Caki2 (cell line): ENCODE data around the gene SMNDC1. TPM values are rescaled to one million over a fixed set of nuclear protein-coding genes. Genes with fewer than 3 reads are reported as not detected.
A peak's percentile ranks its signal among the peaks of the same experiment; 100 is the strongest.
"Not testable (repeated sequence)": the region's sequence is repeated elsewhere in the genome, so short reads cannot be mapped to it uniquely, and the experiment has no call there.

Experiments used
- DNase-seq: peaks from one replicate; pipeline ENCODE4 v3.0.0-alpha.2; 2015; ENCODE audit warnings: low read depth
- in situ Hi-C: cut with HindIII; loops from 2 replicates; pipeline ENCODE4 v1.10.0; 2016; ENCODE audit warnings: low sequenced_read_pairs, low pct_unique_long_range_greater_than_20kb, mixed read lengths
- total RNA-seq: library from RNA; depleted of rRNA; stranded (reverse); fragments of >200 nt; shearing (Covaris generic); gene quantifications from 2 replicates; pipeline ENCODE4 v1.2.3, GENCODE V29; 2014; ENCODE audit warnings: low replicate concordance

The SMNDC1 gene
- total RNA-seq, 1 experiment from 2014 or later = 7.5 TPM

DNA sequence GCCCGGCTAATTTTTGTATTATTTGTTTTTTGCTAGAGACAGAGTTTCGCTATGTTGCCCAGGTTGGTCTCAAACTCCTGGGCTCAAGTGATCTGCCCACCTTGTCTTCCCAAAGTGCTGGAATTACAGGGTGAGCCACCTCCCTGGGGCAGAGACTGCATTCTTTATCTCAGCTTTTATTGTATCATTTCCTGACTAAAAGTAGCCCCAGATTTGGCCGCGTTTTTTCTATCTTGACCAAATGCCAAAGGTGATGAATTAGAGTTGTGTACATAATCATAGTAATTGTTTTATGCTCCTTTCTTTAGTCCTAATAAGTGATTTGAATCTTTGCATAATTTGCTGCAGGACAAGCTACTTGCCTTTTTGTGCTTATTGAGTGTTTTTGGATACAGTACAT is 3.1 kb upstream of the SMNDC1 start:
- in situ Hi-C loops = no loop called here
- no peak for DNase-seq

DNA sequence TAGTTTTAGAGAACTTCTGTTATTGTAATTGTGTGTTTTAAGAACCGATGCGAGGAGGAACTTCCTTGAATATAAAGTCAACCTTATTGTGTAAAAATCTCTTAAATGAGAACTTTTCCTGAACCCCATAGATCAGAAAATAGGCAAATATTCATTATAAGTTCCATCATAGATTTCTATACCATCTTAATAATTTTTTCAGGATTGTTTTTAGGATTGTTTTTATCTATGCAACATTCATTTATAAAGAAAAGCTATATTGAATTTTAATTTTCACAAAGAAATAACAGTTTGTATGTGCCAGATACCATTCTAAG is 1.7 kb upstream of the SMNDC1 start:
- in situ Hi-C loops = no loop called here
- DNase-seq = no peak

GRCh38 chr10:110305767-110306451 is 1.2 kb upstream of the SMNDC1 start:
- in situ Hi-C loops = no loop called here
- peak; percentile 86 for DNase-seq

DNA sequence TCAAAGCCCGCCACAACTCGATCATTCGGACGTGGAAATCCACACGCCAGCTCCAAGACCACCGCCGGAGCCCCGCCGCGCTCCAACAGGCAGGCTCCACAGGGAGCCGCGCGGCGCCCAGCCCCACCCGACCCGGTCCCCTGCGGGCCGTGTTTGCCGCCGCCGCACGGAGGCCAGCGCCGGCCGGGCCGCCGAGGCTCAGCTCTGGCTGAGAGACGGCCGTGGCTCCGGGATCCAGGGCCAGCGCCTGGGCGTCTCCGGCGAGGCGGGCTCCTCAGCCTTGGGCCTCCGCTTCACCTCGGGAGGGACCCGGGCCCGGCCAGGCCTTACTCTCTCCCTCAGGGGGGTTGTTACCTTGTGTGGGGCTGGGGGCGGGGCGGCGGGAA is 333 bp downstream of the SMNDC1 start:
- peak; percentile 32 for DNase-seq
- in situ Hi-C loops = no loop called here

DNA sequence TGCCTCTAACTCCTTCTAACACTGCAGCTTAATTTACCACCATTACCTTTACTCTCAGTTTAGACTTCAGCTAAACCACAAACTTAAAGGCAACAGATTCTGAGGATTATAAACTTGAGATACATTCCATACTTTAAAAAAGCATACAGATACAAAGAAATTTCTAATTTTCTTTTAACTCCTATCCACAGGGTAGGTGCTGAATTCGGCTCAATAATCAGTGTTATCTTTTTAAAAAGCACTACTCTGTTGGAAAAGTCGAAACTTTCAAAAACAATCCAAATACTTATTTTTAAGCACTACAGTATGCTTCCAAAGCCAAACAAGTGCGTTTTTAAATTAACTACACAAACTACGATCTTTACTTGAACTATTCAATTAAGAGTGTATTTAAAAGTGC is 1.0 kb downstream of the SMNDC1 start:
- no peak for DNase-seq
- in situ Hi-C loops = no loop called here

- in situ Hi-C loops = no loop called here
Measured at GRCh38 chr10:110300486-110300986, 4.2 kb downstream of the SMNDC1 start.

DNA sequence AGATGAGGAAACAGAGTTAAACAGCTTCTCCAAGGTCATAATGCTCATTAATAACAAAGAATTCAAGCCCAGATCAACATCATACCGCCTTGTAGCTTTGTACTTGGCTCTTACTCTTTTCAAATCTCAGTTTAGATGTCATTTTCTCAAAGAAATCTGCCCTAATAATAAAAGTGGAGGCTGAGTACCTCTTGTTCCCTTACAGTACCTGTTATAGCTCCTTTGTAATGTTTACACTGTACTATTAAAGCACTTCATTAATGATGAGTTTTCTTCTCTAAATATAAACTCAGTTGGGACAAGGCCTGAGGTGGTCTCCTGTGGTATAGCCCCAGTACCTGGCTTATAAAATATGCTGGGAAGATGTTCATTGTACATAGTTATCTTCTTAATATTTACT is 7.8 kb downstream of the SMNDC1 start:
- in situ Hi-C loops = no loop called here
- no peak for DNase-seq

More at GRCh38 chr10:110300486-110300986, 4.2 kb downstream of the SMNDC1 start:
- no peak for DNase-seq

GRCh38 chr10:110286841-110287240 is 17.9 kb downstream of the SMNDC1 start:
- in situ Hi-C loops = no loop called here
- no peak for DNase-seq

DNA sequence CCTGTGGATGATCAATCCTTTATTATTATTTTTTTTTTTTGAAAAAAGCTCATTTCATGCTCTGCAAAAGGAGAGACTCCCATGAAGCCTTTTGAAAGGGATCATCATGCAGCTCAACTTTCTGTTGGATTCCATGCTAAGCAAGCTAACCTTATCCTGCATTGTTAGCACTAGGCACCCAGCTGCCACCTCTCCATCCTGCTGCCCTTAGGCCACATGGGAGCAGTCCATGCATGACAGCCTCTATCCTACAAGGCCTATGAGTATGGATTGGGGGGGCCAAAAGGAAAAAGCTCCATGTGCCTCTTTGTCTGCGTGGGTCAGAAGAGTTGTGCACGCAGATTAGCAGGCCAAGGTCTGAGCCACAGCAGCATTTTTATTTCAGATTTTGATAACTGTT is 19.2 kb downstream of the SMNDC1 start:
- DNase-seq = no peak
- in situ Hi-C loops = no loop called here

DNA sequence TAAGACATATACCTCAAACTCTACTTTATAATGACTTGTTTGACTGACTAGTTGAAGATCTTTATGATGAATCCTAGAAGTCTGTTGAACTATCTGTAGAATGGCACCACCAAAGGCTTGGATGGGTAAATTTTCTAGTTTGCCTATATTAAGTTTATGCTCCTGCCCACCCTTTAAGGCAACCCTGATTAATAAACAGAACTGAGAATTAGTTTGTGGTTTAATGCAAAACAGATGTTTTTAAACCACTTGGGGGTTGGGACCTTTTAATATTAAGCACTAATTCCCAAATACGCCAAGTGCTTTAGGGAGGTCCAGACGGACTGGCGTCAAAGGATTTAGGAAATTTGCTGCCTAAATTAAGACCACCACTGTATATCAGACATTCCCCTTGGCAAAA is 20.5 kb downstream of the SMNDC1 start:
- in situ Hi-C loops = no loop called here
- DNase-seq = no peak

GRCh38 chr10:110279407-110279986 is 25.2 kb downstream of the SMNDC1 start:
- peak; percentile 46 for DNase-seq
- in situ Hi-C loops = no loop called here

DNA sequence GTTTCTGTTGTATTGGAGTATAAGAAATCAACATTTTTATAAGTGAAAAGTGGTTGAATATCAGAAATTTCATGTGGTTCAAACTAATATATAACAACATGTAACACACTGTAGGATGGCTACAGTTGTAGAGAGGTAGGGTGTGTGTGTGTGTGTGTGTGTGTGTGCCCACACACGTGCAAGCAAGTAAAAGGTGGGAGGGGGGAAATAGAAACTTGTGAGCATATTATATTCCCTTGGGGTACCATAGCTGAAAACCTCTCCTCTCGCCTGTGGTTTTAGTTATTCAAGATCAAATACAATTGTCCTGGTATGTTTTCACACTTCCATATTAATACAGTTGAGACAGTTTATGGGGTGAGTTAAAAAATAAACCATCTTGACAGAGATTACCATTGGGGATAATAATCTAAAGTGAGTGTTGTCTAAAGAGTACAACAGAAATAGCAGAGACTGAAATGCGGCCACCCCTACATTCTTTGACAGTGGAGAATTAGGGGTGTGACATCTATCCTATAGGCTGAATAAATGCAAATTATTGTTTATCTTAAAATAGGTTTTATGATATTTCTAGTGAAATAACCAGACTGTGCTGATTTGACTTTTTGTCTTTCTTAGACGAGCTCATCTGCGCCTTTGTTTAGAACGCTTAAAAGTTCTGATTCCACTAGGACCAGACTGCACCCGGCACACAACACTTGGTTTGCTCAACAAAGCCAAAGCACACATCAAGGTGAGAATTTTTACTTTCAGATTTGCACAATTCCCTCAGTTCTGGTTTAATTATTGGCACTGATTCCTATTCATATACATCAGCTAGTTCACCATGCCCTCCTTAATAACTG is 25.9 kb downstream of the SMNDC1 start:
- in situ Hi-C loops = no loop called here

DNA sequence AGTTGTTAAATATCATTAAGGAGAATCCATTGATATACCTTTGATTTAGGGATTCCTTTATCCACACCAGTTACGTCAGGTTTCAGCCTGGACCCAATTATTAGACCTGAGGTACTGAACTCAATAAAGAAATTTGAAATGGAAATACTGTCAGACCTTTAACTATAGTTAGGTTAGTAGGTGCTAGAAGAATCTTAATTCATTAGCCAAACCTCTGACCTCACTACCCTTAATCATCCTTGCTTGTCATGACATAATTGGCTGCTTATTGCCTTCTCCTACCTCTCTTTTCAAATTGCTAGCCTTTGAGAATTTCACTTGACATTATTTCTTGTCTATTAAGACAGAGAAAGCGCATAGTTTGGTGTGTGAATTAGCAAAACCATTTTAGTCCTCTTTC is 27.1 kb downstream of the SMNDC1 start:
- in situ Hi-C loops = no loop called here
- DNase-seq = no peak

More for the DNA sequence above, 25.9 kb downstream of the SMNDC1 start:
- DNase-seq = no peak

GRCh38 chr10:110276603-110277002 is 28.1 kb downstream of the SMNDC1 start:
- DNase-seq = no peak
- in situ Hi-C loops = no loop called here

DNA sequence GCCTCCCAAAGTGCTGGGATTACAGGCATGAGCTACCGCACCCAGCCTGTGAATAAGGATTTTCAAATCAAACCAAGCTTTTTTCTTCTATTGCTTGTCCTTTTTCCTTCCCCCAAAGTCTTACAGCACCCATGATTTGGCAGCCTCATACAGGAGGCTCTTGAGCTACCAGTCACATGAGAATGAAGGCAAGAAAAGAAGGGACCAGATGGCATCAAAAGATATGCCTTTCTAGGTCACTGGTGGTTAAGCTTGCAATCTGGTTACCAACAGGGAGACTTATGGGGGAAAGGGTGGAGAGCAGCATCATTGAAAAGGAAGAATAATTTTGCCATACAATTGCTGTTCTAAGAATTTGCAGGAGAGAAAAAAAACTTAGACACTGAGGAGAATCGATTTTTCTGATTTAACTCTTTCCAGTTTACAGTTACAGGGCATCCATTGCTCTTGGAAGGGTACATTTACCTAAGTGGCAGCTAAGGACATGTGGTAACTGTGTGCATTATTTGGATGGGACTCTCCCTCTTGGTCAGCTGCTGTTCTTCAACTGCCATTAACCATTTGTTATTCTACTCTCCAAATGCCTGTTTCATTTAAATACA is 29.5 kb downstream of the SMNDC1 start:
- in situ Hi-C loops = no loop called here
- DNase-seq = no peak

DNA sequence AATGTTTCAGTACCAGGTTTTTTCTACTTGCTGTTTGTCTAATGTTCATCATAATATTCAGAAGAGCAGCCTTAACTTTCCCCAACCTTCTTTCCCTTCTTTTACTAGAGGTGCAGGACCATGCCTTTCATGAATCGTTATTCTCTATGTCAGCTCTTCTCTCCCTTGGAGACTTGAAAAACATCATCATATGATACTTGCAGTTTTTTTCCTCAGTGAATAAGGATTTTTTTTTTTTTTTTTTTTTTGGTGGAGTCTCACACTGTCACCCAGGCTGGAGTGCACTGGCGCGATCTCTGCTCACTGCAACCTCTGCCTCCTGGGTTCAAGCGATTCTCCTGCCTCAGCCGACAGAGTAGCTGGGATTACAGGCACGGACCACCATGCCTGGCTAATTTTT is 30.1 kb downstream of the SMNDC1 start:
- DNase-seq = no peak
- in situ Hi-C loops = no loop called here

DNA sequence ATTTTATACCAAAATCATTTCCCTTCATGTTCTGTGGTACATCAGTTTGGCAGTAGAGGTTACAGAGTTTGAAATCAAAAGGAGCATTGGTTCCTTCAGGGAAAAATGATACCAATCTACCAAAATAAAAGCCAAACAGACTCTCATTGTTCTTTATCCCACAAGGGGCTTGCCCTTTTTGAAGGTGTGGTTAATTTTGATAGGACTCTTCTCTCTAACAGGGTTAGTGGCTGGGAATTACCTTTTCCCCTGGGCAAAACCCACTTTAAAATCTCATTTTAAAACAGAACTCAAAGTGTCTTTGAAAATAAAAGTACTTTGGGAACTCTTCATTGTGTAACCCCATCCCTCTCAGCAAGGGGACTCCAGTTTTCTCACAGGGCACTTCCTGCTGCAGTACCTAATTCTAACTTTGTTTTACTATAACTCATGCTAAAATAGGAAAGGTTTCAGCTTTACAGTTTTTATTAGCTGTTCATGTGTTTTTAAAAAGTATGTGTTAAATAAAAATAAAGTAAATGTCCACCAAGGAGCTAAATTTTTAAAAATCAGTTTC is 30.6 kb downstream of the SMNDC1 start:
- DNase-seq = no peak
- in situ Hi-C loops = no loop called here

DNA sequence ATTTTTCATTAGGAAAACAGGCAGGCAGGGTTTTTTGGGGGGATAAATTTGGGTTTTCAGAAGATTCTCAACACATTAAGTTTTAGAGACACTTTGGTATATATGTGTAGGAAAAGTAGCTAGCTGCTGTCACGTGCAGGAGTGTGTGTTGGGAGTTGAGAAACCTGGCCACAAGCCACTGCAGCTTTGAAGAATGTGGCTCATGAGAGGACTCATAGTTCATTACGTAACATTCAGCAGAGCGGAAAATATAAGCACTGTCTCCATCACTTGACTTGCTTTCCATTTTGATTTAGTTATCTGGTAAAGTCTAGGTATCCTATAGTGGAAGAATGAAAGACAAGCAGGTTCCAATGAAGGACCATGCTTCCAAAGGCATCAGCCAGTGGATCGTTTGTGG is 31.2 kb downstream of the SMNDC1 start:
- in situ Hi-C loops = no loop called here

DNA sequence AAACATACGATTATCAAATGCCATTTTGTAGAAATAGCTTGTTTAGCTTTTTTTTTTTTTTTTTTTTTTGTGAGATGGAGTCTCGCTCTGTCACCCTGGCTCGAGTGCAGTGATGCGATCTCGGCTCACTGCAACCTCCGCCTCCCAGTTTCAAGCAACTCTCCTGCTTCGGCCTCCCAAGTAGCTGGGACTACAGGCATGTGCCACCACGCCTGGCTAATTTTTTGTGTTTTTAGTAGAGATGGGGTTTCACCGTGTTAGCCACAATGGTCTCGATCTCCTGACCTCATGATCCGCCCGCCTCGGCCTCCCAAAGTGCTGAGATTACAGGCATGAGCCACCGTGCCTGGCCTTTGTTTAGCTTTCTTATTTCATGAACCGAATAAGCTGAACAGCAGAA is 31.7 kb downstream of the SMNDC1 start:
- in situ Hi-C loops, DNase-seq: not testable (repeated sequence)

More for the DNA sequence above, 31.2 kb downstream of the SMNDC1 start:
- DNase-seq = peak; percentile 44
